Measurements from ENCODE around the gene PLPPR1.
"Not testable (repeated sequence)": the region's sequence is repeated elsewhere in the genome, so short reads cannot be mapped to it uniquely, and the experiment has no call there.

PLPPR1 gene

GRCh38 chr9:101029315-101030085 lies 973 bp downstream of the PLPPR1 start:
- no peak for TF ChIP-seq CTCF (IDR thresholded peaks at IDR 0.05; ENCODE audit: low read depth, low read length)
- DNase-seq (ENCODE audit: extremely low read depth, low read depth) = no peak

- no peak for TF ChIP-seq CTCF (IDR thresholded peaks at IDR 0.05; ENCODE audit: low read depth, low read length)
- DNase-seq (ENCODE audit: extremely low read depth, low read depth) = no peak
These were observed 1.5 kb downstream of the PLPPR1 start for GRCh38 chr9:101030086-101030391.

- TF ChIP-seq CTCF (IDR thresholded peaks at IDR 0.05; ENCODE audit: low read depth, low read length) = no peak
These were observed 3.9 kb downstream of the PLPPR1 start for GRCh38 chr9:101032426-101032825.

GRCh38 chr9:101034222-101034621 lies 5.7 kb downstream of the PLPPR1 start:
- no peak for DNase-seq (ENCODE audit: extremely low read depth, low read depth)
- no peak for TF ChIP-seq CTCF (IDR thresholded peaks at IDR 0.05; ENCODE audit: low read depth, low read length)

More at GRCh38 chr9:101032426-101032825, 3.9 kb downstream of the PLPPR1 start:
- DNase-seq (ENCODE audit: extremely low read depth, low read depth) = no peak

- no peak for DNase-seq (ENCODE audit: extremely low read depth, low read depth)
- no peak for TF ChIP-seq CTCF (IDR thresholded peaks at IDR 0.05; ENCODE audit: low read depth, low read length)
These were observed 6.6 kb downstream of the PLPPR1 start for GRCh38 chr9:101035098-101035497.

GRCh38 chr9:101037430-101037829 lies 8.9 kb downstream of the PLPPR1 start:
- no peak for TF ChIP-seq CTCF (IDR thresholded peaks at IDR 0.05; ENCODE audit: low read depth, low read length)

GRCh38 chr9:101038488-101038887 lies 10.0 kb downstream of the PLPPR1 start:
- no peak for DNase-seq (ENCODE audit: extremely low read depth, low read depth)
- no peak for TF ChIP-seq CTCF (IDR thresholded peaks at IDR 0.05; ENCODE audit: low read depth, low read length)

More at GRCh38 chr9:101037430-101037829, 8.9 kb downstream of the PLPPR1 start:
- no peak for DNase-seq (ENCODE audit: extremely low read depth, low read depth)

GRCh38 chr9:101039581-101039980 lies 11.1 kb downstream of the PLPPR1 start:
- not testable (repeated sequence) for DNase-seq (ENCODE audit: extremely low read depth, low read depth)
